ENCODE data around the gene TRIM36.

Gene TRIM36, protein sequence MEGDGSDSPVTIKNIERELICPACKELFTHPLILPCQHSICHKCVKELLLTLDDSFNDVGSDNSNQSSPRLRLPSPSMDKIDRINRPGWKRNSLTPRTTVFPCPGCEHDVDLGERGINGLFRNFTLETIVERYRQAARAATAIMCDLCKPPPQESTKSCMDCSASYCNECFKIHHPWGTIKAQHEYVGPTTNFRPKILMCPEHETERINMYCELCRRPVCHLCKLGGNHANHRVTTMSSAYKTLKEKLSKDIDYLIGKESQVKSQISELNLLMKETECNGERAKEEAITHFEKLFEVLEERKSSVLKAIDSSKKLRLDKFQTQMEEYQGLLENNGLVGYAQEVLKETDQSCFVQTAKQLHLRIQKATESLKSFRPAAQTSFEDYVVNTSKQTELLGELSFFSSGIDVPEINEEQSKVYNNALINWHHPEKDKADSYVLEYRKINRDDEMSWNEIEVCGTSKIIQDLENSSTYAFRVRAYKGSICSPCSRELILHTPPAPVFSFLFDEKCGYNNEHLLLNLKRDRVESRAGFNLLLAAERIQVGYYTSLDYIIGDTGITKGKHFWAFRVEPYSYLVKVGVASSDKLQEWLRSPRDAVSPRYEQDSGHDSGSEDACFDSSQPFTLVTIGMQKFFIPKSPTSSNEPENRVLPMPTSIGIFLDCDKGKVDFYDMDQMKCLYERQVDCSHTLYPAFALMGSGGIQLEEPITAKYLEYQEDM

DNA sequence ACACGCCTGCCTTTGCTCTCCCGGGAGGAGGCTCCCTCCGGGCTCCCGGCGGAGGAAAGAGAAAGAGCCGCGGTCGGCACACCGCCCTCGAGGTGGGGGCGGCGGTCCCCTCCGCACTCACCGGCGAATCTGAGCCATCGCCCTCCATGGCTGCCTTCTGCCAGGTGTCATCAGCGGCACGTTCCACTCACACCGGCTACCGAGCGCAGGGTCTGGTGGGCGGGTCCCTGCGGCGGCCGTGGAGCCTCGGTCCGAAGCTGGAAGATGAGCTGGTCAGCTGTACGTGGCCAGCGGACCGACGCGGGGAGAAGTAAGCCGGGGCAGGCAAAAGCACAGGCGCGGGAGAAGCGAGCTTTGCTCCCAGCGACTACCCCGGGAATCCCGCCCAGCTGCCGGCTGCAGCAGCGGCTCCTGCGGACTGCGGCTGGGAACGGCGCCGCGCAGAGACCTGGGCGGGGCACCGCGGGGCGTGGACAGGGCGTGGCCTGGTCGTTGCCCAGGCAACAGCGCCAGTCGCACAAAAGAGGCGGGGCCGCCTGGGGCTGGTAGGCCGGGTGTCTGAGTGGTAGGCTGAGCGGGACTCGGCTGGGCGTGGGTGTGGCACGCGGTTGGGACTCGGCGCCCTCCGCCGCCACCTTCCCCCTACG is at the start of gene TRIM36:
TRIM36 (minus strand) TSS at position 422 of the 647 bp plus-strand sequence; CDS start at position 148, 274 bp downstream.
- Histone ChIP-seq H4K20me1 (ENCODE audit: insufficient read depth, low read length) (no peaks in the 10 kb centered on the region), H3K4me2 (ENCODE audit: low read length) (peak within 1 kb of the TSS; percentile 89), H3K79me2 (ENCODE audit: low read length) (peaks cover 45% of the 10 kb centered on the region), H3K36me3 (replicated peaks; ENCODE audit: low read depth, low read length) (peaks cover 33% of the 10 kb centered on the region), H3K27ac (ENCODE audit: low read length) (peak within 1 kb of the TSS; percentile 73), H3K4me3 (ENCODE audit: low read length) (peak within 1 kb of the TSS; percentile 91), H3K9ac (ENCODE audit: low read length) (peak within 1 kb of the TSS; percentile 79), H2AFZ (ENCODE audit: low read depth, low read length) (peak within 1 kb of the TSS; percentile 68), H3K9me3 (ENCODE audit: insufficient read depth, low read length) (0 out of 2 replicates have a peak, but pooled peaks cover 10% of the 10 kb centered on the region), H3K4me1 (ENCODE audit: low read length) (peaks cover 13% of the 10 kb centered on the region), H3K27me3 (ENCODE audit: low read depth, low read length) (no peaks in the 10 kb centered on the region)
- TF ChIP-seq EZH2phosphoT487 (IDR thresholded peaks at IDR 0.05; ENCODE audit: low read depth) = no peak
- TF ChIP-seq, protein P1, sequence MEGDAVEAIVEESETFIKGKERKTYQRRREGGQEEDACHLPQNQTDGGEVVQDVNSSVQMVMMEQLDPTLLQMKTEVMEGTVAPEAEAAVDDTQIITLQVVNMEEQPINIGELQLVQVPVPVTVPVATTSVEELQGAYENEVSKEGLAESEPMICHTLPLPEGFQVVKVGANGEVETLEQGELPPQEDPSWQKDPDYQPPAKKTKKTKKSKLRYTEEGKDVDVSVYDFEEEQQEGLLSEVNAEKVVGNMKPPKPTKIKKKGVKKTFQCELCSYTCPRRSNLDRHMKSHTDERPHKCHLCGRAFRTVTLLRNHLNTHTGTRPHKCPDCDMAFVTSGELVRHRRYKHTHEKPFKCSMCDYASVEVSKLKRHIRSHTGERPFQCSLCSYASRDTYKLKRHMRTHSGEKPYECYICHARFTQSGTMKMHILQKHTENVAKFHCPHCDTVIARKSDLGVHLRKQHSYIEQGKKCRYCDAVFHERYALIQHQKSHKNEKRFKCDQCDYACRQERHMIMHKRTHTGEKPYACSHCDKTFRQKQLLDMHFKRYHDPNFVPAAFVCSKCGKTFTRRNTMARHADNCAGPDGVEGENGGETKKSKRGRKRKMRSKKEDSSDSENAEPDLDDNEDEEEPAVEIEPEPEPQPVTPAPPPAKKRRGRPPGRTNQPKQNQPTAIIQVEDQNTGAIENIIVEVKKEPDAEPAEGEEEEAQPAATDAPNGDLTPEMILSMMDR (IDR thresholded peaks at IDR 0.05; ENCODE audit: low read depth, low read length) = no peak

DNA sequence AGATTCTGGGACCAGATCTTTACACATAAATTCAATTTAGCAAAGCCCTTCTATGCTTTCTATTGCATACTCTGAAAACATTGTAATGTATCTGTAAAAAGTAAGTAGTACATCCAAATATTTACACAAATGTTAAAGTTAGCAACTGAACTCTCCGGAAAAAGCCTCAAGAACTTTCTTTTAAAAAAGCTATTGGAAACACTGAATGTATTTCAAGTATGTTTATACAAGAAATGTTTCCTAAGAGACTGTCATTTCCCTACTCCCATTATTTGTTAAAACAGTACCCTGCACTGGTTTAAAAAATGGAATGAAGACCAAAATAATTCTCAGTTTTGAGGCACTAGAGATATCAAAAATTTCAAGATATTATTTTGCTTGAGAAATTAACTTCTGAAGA is 44.8 kb upstream of the TRIM36 start:
- Histone ChIP-seq H3K4me3 (ENCODE audit: low read length) (no peak overlapping the region), H3K27ac (ENCODE audit: low read length) (no peak overlapping the region), H3K27me3 (ENCODE audit: low read depth, low read length) (no peaks in the 10 kb centered on the region), H3K79me2 (ENCODE audit: low read length) (no peaks in the 10 kb centered on the region), H3K9me3 (ENCODE audit: insufficient read depth, low read length) (no peaks in the 10 kb centered on the region), H2AFZ (ENCODE audit: low read depth, low read length) (no peak overlapping the region), H3K4me2 (ENCODE audit: low read length) (no peak overlapping the region), H3K4me1 (ENCODE audit: low read length) (peaks cover 47% of the 10 kb centered on the region), H3K9ac (ENCODE audit: low read length) (no peak overlapping the region), H3K36me3 (replicated peaks; ENCODE audit: low read depth, low read length) (peaks cover 16% of the 10 kb centered on the region), H4K20me1 (ENCODE audit: insufficient read depth, low read length) (no peaks in the 10 kb centered on the region)
- TF ChIP-seq, protein P1 (IDR thresholded peaks at IDR 0.05; ENCODE audit: low read depth, low read length) = no peak
- TF ChIP-seq EZH2phosphoT487 (IDR thresholded peaks at IDR 0.05; ENCODE audit: low read depth) = no peak

- H3K36me3 ChIP-seq (replicated peaks; ENCODE audit: low read depth, low read length) = peaks cover 10% of the 10 kb centered on the region
- TF ChIP-seq EZH2phosphoT487 (IDR thresholded peaks at IDR 0.05; ENCODE audit: low read depth) = no peak
- TF ChIP-seq, protein P1 (IDR thresholded peaks at IDR 0.05; ENCODE audit: low read depth, low read length) = no peak
- H3K4me1 ChIP-seq (ENCODE audit: low read length) = peaks cover 44% of the 10 kb centered on the region
- H3K27me3 ChIP-seq (ENCODE audit: low read depth, low read length) = no peaks in the 10 kb centered on the region
- H3K27ac ChIP-seq (ENCODE audit: low read length) = peak overlapping the region; percentile 78
- no peak overlapping the region for H2AFZ ChIP-seq (ENCODE audit: low read depth, low read length)
- H3K9ac ChIP-seq (ENCODE audit: low read length) = no peak overlapping the region
- no peaks in the 10 kb centered on the region for H3K9me3 ChIP-seq (ENCODE audit: insufficient read depth, low read length)
- 0 out of 2 replicates have a peak overlapping the region, but pooled peaks have one; percentile 16 for H3K4me3 ChIP-seq (ENCODE audit: low read length)
- peak overlapping the region; percentile 62; the same call in 1 of the 2 replicates for H3K4me2 ChIP-seq (ENCODE audit: low read length)
- H3K79me2 ChIP-seq (ENCODE audit: low read length) = no peaks in the 10 kb centered on the region
- H4K20me1 ChIP-seq (ENCODE audit: insufficient read depth, low read length) = no peaks in the 10 kb centered on the region
Observed at GRCh38 chr5:115209279-115209678, 39.6 kb upstream of the TRIM36 start.

All from OCI-LY3 (cell line).